ENCODE results near the gene NR2F1-AS1. TPM values are rescaled to one million over a fixed set of nuclear protein-coding genes. Genes with fewer than 3 reads are reported as not detected.
A peak's percentile ranks its signal among the peaks of the same experiment; 100 is the strongest.

NR2F1-AS1 gene
- total RNA-seq, 1 donor from 2014 or later = 53.1 TPM

DNA sequence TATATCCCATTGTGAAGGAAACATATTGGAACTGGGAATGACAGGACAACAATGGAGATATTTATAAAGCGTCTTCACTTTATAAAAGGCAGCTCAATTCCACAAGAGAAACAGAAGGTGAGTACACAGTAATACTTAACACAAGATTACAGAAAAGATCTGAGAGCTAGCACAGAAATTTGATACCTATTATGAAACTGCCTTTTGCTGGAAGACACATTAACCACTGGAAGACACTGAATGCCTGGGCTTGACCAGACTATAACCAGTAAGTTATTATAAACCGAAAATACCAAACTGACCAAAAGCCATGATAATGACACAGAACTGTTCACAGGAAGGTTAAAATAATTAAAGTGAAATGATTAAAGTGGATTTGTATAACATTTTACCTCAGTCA is 195.4 kb downstream of the NR2F1-AS1 start:
- Mint-ChIP-seq H3K9me3 (peaks cover 12% of the 10 kb centered on the region), H3K36me3 (ENCODE audit: low read depth) (peaks cover 13% of the 10 kb centered on the region), H3K27ac (ENCODE audit: unreplicated experiment) (no peak overlapping the region), H3K4me1 (peaks cover 44% of the 10 kb centered on the region), H3K27me3 (ENCODE audit: low read depth) (no peaks in the 10 kb centered on the region), H3K4me3 (no peak overlapping the region)
- no peak for DNase-seq (ENCODE audit: low read depth, low spot score)
- no peak for TF ChIP-seq CTCF (conservative IDR thresholded peaks at IDR 0.05)

DNA sequence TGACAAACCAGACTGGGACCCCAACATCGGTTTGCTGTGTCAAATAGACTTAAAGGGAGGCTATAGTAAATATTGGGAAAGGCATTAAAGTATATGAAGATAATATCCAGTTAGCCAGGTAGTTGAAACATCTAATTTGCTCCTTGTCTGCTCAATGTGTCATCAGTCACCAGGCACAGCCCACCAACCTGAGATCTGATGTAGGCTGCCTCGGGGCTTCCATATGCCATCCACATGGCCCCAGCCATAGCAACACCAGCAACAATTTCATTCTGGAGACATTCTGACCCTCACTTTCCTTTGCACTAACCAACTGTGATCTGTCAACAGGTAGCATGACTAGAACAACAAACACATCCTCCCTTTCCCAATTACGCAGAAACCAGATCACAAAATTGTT is 196.0 kb downstream of the NR2F1-AS1 start:
- DNase-seq (ENCODE audit: low read depth, low spot score) = no peak
- no peak overlapping the region for H3K4me3 Mint-ChIP-seq
- H3K36me3 Mint-ChIP-seq (ENCODE audit: low read depth) = peaks cover 8% of the 10 kb centered on the region
- peaks cover 9% of the 10 kb centered on the region for H3K9me3 Mint-ChIP-seq
- H3K4me1 Mint-ChIP-seq = peaks cover 45% of the 10 kb centered on the region
- no peaks in the 10 kb centered on the region for H3K27me3 Mint-ChIP-seq (ENCODE audit: low read depth)
- H3K27ac Mint-ChIP-seq (ENCODE audit: unreplicated experiment) = no peak overlapping the region
- TF ChIP-seq CTCF (conservative IDR thresholded peaks at IDR 0.05) = no peak

DNA sequence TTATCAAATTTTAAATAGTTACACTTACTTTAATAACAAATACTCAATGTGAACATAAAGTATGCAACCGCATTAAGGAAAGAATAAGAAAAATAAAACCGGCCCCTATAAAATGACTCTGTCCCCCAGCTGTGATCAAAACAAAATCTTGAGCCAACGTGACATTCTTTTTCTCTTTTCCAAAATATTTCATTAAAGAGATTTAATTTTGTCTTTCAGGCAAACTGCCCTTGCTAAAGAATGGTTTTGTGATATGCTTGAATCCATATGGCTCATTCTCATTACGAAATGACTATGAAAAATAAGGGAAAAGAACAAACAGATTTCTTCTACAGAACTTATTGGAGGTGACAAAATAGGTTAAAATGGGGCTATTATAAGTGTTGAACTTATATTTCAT is 197.0 kb downstream of the NR2F1-AS1 start:
- Mint-ChIP-seq H3K36me3 (ENCODE audit: low read depth) (peaks cover 4% of the 10 kb centered on the region), H3K27me3 (ENCODE audit: low read depth) (no peaks in the 10 kb centered on the region), H3K9me3 (peaks cover 6% of the 10 kb centered on the region), H3K27ac (ENCODE audit: unreplicated experiment) (no peak overlapping the region), H3K4me1 (peaks cover 45% of the 10 kb centered on the region), H3K4me3 (no peak overlapping the region)
- DNase-seq (ENCODE audit: low read depth, low spot score) = no peak
- TF ChIP-seq CTCF (conservative IDR thresholded peaks at IDR 0.05) = no peak

GRCh38 chr5:93382188-93382825 is 198.7 kb downstream of the NR2F1-AS1 start:
- Mint-ChIP-seq H3K9me3 (peaks cover 3% of the 10 kb centered on the region), H3K4me1 (peaks cover 49% of the 10 kb centered on the region), H3K27ac (ENCODE audit: unreplicated experiment) (peak overlapping the region; percentile 32), H3K4me3 (no peak overlapping the region), H3K36me3 (ENCODE audit: low read depth) (peaks cover 4% of the 10 kb centered on the region), H3K27me3 (ENCODE audit: low read depth) (no peaks in the 10 kb centered on the region)
- no peak for TF ChIP-seq CTCF (conservative IDR thresholded peaks at IDR 0.05)
- DNase-seq (ENCODE audit: low read depth, low spot score) = no peak

DNA sequence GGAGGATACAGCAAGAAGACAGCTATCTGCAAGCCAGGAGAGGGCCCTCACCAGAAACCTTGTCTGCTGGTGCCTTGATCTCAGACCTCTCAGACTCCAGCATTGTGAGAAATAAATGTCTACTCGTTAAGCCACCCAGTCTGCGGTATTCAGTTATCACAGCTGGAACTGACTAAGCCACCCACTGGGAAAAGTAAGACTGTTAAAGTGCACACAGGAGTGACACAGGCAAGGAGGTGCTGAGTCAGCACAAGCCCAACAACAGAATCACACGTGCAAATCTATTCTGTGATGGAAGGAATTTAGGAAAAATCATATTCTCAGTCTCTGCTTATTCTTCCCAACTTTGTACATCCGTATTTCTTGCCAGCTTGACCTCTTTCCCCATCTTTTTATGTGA is 200.0 kb downstream of the NR2F1-AS1 start:
- DNase-seq (ENCODE audit: low read depth, low spot score) = no peak
- peaks cover 4% of the 10 kb centered on the region for H3K36me3 Mint-ChIP-seq (ENCODE audit: low read depth)
- peaks cover 6% of the 10 kb centered on the region for H3K9me3 Mint-ChIP-seq
- H3K27ac Mint-ChIP-seq (ENCODE audit: unreplicated experiment) = no peak overlapping the region
- TF ChIP-seq CTCF (conservative IDR thresholded peaks at IDR 0.05) = no peak
- no peaks in the 10 kb centered on the region for H3K27me3 Mint-ChIP-seq (ENCODE audit: low read depth)
- H3K4me3 Mint-ChIP-seq = no peak overlapping the region
- peaks cover 52% of the 10 kb centered on the region for H3K4me1 Mint-ChIP-seq

Measured in neural crest cell (in vitro differentiated cells).